ENCODE results near the gene DNAH6.
A peak's percentile ranks its signal among the peaks of the same experiment; 100 is the strongest.
"Not testable (repeated sequence)": the region's sequence is repeated elsewhere in the genome, so short reads cannot be mapped to it uniquely, and the experiment has no call there.

The DNAH6 gene

DNA sequence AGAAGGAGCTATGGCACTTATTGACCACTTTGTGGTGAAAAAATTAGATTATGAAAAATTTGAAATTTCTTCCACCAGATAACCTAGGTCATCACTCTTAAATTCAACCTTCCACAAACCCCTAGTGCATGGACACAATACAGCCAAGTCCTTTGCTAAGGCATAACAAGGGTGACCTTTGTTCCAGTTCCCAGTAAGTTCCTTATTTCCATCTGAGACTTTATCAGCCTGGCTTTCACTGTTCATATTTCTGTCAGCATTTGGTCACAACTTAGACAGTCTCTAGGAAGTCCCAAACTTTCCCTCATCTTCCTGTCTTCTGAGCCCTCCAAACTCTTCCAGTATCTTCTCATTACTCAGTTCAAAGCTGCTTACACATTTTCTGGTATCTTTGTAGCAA, 232.0 kb downstream of the DNAH6 start:
- no peak for DNase-seq (ENCODE audit: low read depth in 1 of 2, low spot score in 1 of 2)

GRCh38 chr2:84749442-84749841, 233.1 kb downstream of the DNAH6 start:
- DNase-seq (ENCODE audit: low read depth in 1 of 2, low spot score in 1 of 2), result no peak

DNA sequence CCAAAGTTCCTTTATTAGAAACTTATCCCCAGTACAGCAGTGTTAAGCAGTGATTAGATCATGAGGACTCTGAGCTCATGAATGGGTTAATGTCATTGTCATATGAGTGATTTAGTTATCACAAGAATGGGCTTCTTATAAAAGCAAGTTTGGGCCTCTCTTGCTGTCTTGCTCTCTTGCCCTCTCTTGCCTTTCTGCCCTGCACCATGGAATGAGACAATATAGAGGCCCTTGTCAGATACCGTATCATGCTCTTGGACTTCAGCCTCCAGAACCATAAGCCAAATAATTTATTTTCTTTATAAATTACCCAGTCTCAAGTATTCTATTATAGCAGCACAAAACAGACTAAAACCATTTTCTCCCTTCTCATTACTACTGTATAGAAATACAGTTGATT, 238.8 kb downstream of the DNAH6 start:
- DNase-seq (ENCODE audit: low read depth in 1 of 2, low spot score in 1 of 2), result no peak

GRCh38 chr2:84757648-84758047, 241.3 kb downstream of the DNAH6 start:
- no peak for DNase-seq (ENCODE audit: low read depth in 1 of 2, low spot score in 1 of 2)

- DNase-seq (ENCODE audit: low read depth in 1 of 2, low spot score in 1 of 2), result no peak
Measured at GRCh38 chr2:84766791-84767190, 250.5 kb downstream of the DNAH6 start.

DNA sequence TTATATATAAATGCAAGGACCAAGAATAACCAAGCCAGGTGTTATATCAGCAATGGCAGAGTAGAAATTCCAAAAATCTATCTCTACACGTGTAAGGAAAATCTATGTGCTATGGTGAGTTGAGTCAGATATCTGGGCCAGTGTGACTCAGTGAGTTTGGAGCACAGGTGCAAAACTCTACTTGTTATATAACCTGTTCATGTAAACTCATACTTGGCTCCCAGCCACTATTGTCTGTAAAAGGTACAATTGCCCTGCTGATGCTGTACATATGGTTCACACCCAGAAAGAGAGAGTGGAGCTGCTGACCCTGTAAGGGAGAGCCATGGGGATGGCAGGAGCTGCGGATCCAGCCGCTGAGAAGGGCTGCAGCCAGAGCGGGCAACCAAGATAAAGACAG, 252.5 kb downstream of the DNAH6 start:
- DNase-seq (ENCODE audit: low read depth in 1 of 2, low spot score in 1 of 2), result no peak

DNA sequence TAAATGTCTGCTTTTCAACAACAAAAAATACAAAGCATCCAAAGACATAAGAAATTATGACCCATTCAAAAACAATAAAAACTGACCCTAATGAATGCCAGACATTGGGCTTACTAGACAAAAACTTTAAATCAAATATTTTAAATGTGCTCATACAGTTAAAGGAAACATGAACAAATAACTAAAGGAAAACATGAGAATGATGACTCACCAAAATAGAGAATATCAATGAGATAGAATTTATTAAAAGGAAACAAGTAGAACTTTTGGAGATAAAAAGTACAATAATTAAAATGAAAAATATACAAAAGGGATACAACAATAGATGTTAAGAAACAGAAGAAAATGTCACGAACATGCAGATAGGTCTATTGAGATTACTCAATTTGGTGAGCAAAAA, 254.0 kb downstream of the DNAH6 start:
- no peak for DNase-seq (ENCODE audit: low read depth in 1 of 2, low spot score in 1 of 2)

GRCh38 chr2:84771251-84771650, 255.0 kb downstream of the DNAH6 start:
- DNase-seq (ENCODE audit: low read depth in 1 of 2, low spot score in 1 of 2), result no peak

DNA sequence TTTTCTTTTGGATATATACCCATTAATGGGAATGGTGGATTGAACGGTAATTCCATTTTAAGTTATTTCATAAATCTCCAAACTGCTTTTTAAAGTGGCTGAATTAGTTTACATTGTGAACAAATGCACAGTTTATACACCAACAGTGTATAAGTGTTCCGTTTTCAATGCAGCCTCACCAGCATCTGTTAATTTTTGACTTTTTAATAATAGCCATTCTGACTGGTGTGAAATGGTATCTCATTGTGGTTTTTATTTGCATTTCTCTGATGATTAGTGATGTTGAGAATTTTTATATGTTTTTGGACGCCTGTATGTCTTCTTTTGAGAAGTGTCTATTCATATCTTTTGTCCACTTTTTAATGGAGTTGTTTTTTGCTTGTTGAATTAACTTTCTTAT, 257.3 kb downstream of the DNAH6 start:
- DNase-seq (ENCODE audit: low read depth in 1 of 2, low spot score in 1 of 2), result not testable (repeated sequence)

GRCh38 chr2:84776011-84776410, 259.7 kb downstream of the DNAH6 start:
- no peak for DNase-seq (ENCODE audit: low read depth in 1 of 2, low spot score in 1 of 2)

DNA sequence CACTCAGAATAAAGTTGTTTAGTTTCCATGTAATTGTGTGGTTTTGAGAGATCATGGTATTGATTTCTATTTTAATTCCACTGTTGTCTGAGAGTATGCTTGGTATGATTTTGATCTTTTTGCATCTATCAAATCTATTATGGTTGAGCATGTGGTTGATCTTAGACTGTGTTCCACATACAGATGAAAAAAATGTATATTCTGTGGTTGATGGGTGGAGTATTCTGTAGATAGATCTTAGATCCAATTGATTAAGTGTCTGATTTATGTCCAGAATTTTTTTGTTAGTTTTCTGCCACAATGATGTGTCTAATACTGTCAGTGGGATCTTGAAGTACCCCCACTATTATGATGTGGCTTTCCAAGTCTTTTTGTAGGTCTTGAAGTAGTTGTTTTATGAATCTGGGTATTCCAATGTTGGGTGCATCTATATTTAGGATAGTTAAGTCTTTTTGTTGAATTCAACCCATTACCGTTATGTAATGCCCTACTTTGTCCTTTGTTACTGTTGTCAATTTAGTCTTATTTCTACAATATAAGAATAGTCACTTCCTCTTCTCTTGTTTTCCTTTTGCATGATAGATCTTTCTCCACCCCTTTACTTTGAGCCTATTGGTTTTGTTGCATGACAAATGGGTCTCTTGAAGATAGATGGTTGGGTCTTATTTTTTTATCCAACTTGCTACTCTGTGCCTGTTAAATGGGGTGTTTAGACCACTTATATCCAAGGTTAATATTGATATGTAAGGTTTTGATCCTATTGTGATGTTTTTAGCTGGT, 262.8 kb downstream of the DNAH6 start:
- no peak for DNase-seq (ENCODE audit: low read depth in 1 of 2, low spot score in 1 of 2)

- DNase-seq (ENCODE audit: low read depth in 1 of 2, low spot score in 1 of 2), result no peak
Measured at GRCh38 chr2:84779781-84780180, 263.5 kb downstream of the DNAH6 start.

DNA sequence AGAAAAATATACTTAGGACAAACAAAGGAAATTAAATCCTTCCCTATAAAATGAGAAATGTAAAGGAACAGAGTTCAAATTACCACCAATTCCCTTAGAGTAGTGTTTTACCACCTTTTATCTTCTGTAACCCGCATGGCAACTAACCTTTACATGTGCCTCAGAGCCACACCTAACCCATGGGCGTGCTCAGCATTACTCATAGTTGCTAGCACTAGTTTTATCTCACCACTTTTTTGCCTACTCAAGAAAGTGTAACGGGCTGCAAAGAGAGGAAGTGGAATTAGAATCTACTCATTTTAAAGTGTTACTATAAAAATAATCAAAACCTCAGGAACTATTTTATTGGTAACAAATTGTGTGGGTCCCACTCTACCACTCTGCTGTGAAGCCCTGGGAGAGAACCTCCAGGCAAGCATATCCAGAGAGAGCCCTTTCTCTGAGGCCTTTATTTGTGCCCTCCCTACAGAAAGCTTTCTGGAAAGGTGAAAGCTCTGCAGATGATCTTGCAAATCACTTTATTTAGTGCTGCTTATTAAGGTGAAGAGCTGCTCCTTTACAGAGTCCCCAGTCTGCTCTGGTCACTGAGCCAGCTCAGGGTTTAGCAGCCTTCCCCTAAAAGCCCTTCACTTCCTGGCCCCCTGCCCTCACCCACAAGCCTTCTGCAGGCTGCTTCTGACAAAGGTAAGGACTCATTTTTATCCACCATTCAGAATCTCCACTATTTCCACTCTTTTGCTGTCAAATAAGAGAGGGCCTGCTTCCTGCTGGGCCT, 265.8 kb downstream of the DNAH6 start:
- DNase-seq (ENCODE audit: low read depth in 1 of 2, low spot score in 1 of 2), result peak; percentile 19 to 22

DNA sequence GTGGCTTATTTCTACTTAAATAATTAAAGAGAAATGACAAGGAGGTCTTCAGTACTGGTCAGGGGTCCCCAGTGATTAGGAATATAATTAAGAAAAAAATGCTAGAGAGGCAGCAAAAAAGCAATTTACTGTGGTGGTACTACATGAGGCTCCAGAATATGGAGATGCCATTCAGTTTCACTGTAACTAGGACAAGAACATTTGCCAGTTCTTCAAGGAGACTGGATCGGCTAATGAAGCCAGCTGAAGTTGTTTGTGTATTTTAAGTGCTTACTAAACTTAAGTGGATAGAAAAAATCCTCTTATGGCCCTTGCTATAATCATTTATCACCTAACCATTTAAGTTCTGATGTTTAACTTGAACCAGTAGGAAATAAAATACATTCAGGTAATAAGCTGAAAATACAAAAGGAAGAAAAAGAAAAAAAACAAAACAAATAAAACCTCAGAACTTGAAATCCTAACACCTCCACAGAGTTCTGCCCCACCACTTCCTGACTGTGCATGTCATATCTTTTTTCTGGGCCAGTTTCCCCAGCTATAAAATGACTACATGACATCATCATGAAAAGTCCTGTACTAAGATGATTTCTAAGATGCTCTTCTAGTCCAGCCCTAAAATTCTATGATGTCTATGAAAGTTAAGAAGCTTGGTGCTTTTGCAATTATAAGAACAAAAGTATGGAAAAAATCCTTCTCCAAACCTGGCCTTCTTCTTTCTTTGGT, 266.6 kb downstream of the DNAH6 start:
- no peak for DNase-seq (ENCODE audit: low read depth in 1 of 2, low spot score in 1 of 2)

DNA sequence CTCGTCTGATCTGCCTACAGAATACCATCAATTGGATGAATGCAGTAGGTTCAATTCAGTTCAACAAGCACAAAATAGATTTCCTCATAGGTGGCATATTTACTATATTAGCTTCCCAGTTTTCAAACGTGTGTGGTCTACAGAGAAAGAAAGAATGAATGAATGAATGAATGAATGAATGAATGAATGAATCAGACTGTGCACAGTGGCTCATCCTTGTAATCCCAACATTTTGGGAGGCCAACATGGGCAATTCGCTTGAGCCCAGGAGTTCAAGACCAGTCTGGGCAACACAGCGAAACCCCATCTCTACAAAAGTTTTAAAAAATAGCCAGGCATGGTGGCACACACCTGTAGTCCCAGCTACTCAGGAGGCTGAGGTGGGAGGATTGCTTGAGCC, 269.7 kb downstream of the DNAH6 start:
- DNase-seq (ENCODE audit: low read depth in 1 of 2, low spot score in 1 of 2), result no peak

GRCh38 chr2:84786601-84787000, 270.3 kb downstream of the DNAH6 start:
- DNase-seq (ENCODE audit: low read depth in 1 of 2, low spot score in 1 of 2), result no peak

DNA sequence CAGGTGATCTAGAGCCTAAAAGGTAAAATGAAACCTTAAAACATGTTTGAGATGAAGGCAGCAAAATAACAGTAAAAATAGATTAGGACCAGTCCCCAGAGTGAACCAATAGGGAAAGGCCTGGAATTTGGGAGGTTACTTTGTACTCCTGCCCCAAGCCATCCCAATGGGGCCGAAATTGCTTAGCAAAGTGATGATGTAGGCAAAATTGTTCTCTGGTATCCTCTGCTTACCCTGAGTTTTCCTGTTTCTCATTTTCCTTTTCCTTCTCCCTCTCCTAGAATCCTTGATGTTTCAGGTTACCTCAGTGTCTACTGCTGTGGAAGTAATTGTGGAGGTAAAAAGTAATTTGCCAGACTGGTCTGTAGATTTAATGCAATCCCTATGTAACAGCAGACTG, 271.7 kb downstream of the DNAH6 start:
- DNase-seq (ENCODE audit: low read depth in 1 of 2, low spot score in 1 of 2), result no peak

DNA sequence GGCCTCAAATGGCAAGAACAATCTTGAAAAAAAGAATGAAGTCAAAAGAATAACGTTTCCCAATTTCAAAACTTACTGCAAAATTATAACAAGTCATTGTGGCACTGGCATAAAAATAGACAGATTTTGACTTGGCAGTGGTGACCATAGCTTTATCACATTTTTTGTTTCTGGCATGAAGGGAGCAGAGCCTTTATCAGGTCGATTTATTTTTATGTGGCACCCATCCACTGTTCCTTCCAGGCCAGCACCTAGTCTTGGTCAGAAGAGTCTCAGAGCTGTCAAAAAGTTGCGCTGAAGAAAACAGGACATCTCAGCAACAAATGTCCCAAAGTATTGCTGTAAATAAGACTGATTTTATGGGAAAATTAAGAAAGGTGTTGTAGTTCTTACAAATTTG, 272.2 kb downstream of the DNAH6 start:
- DNase-seq (ENCODE audit: low read depth in 1 of 2, low spot score in 1 of 2), result no peak

DNA sequence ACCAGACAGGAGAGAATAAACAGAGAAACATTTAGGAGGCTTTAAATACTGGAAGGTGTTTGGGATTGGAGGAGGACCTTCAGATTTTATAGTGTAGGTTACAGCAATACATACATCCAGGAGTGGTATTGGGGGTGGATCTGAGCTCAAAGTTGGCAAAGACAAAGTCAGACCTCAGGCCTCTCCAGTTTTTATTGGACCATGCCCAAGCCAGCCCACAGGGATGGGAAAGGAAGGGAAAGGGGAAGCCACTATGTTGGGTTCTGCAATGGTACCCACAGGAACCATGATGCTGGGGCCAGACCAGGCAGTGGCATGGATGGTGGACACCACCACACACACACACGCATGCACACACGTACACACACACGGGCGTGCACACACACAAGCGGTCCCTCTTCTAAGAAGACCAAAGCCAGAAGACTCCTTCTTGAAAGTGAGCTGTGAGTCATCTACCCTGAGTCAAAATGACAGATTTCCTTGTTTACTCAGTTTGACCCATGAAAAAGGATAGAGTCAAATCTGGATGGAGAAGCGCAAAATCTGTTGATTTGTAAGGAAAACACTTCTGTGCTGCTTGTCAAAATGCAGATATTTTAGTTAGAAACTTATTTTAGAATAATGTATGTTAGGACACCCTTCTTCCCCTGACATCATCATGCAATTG, 276.7 kb downstream of the DNAH6 start:
- no peak for DNase-seq (ENCODE audit: low read depth in 1 of 2, low spot score in 1 of 2)

DNA sequence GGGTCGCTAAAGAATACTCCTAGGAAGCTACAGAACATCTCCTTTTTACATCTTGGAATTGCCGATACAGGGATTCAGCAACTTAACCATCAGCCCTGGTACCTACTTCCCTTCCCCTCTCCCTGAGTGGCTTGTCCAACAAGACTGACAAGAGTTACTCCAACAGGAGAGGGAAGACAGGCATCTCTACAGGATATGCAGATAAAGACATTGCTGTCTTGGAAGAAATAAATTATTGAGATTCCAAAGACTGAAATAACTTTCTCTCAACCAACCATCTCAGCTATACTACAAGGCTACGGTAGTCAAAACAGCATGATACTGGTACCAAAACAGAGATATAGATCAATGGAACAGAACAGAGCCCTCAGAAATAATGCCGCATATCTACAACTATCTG, 277.3 kb downstream of the DNAH6 start:
- no peak for DNase-seq (ENCODE audit: low read depth in 1 of 2, low spot score in 1 of 2)

- DNase-seq (ENCODE audit: low read depth in 1 of 2, low spot score in 1 of 2), result no peak
Measured at GRCh38 chr2:84796798-84797197, 280.5 kb downstream of the DNAH6 start.
